CD4-positive, alpha-beta memory T cell (primary cell): ENCODE data around the gene ZFYVE28. TPM values are rescaled to one million over a fixed set of nuclear protein-coding genes. Genes with fewer than 3 reads are reported as not detected.

Source experiments
- CTCF ChIA-PET: fragments of 350-600 bp; sonication (Branson Sonifier 250); formaldehyde crosslinking; loops from one replicate; lab custom pipeline; 2021; ENCODE audit warnings: inconsistent platforms; ENCODE audit not compliant: partially characterized antibody; lab: Charles Lee
- POLR2A ChIA-PET: fragments of 350-600 bp; sonication (Branson Sonifier 250); formaldehyde crosslinking; loops from one replicate; lab custom pipeline; 2021; ENCODE audit not compliant: partially characterized antibody; lab: Charles Lee
- DNase-seq, 5 donors: peaks; one replicate each; pipeline versions ENCODE4 v3.0.0 to v3.0.0-alpha.2; 2020 to 2022; ENCODE audit warnings: mixed read lengths in 1 of 5
- H3K27ac ChIP-seq: one replicate; pipeline ENCODE4 v1.7.0; 2013; ENCODE audit warnings: low read depth, low read length
- H3K27me3 ChIP-seq: 2 replicates; pipeline ENCODE4 v1.7.0; 2013; ENCODE audit warnings: mild to moderate bottlenecking, low read length, moderate library complexity; ENCODE audit not compliant: insufficient read depth
- H3K36me3 ChIP-seq: 2 replicates; pipeline ENCODE4 v1.7.0; 2013; ENCODE audit warnings: mild to moderate bottlenecking, low read length, moderate library complexity; ENCODE audit not compliant: insufficient read depth
- H3K4me1 ChIP-seq: 2 replicates; pipeline ENCODE4 v1.7.0; 2013; ENCODE audit warnings: mild to moderate bottlenecking, low read length, moderate library complexity; ENCODE audit not compliant: insufficient read depth
- H3K4me3 ChIP-seq, 2 donors: one replicate each; pipeline ENCODE4 v1.7.0; 2013; ENCODE audit warnings: low read length in 2 of 2, mild to moderate bottlenecking in 1 of 2
- H3K9me3 ChIP-seq, 2 donors: one replicate each; pipeline ENCODE4 v1.7.0; 2013; ENCODE audit warnings: low read length in 2 of 2, control low read depth in 1 of 2; ENCODE audit not compliant: control insufficient read depth in 1 of 2
- H3K27ac Mint-ChIP-seq, 7 donors: one replicate each; pipeline ENCODE4 v1.8.0; 2020 to 2021; ENCODE audit warnings: mixed read lengths in 7 of 7, mild to moderate bottlenecking in 6 of 7, inconsistent platforms in 3 of 7, moderate library complexity in 3 of 7
- H3K27me3 Mint-ChIP-seq, 2 donors: one replicate each; pipeline ENCODE4 v1.8.0; 2020 to 2021; ENCODE audit warnings: mixed read lengths in 2 of 2
- H3K36me3 Mint-ChIP-seq, 2 donors: one replicate each; pipeline ENCODE4 v1.8.0; 2020 to 2021; ENCODE audit warnings: mixed read lengths in 2 of 2, inconsistent platforms in 1 of 2, mild to moderate bottlenecking in 1 of 2
- H3K4me1 Mint-ChIP-seq, 4 donors: one replicate each; pipeline ENCODE4 v1.8.0; 2020 to 2021; ENCODE audit warnings: mixed read lengths in 4 of 4, mild to moderate bottlenecking in 1 of 4
- H3K4me3 Mint-ChIP-seq, 8 donors: one replicate each; pipeline ENCODE4 v1.8.0; 2020 to 2021; ENCODE audit warnings: mixed read lengths in 8 of 8, mild to moderate bottlenecking in 7 of 8, moderate library complexity in 6 of 8, inconsistent platforms in 3 of 8
- H3K9me3 Mint-ChIP-seq, 8 donors: one replicate each; pipeline ENCODE4 v1.8.0; 2020 to 2021; ENCODE audit warnings: mixed read lengths in 8 of 8, mild to moderate bottlenecking in 5 of 8, inconsistent platforms in 3 of 8, moderate library complexity in 1 of 8
- intact Hi-C: fragments of 100-400 bp; cut with micrococcal nuclease; formaldehyde crosslinking; loops from one replicate; pipeline ENCODE4 v1.15.1; 2023
- polyA plus RNA-seq, 2 donors: library from polyadenylated mRNA; unstranded; fragments of 300-500 nt; fragmentation: Illumina TruSeq; gene quantifications; one replicate each; pipeline ENCODE4 v1.2.3, GENCODE V29; 2021
- total RNA-seq, 2 experiments: library from RNA; stranded (reverse); gene quantifications; one replicate each; pipeline ENCODE4 v1.2.3, GENCODE V29; 2021

Gene ZFYVE28
- total and polyA plus RNA-seq, 4 experiments from 2014 or later, result 13.1 to 31.8 (median 23.8) TPM

- Histone ChIP-seq H3K27ac (peak within 1 kb of the TSS; percentile 78), H3K36me3 (no peaks in the 10 kb centered on the region), H3K4me1 (peaks cover 39% of the 10 kb centered on the region), H3K9me3 (no peaks in the 10 kb centered on the region), H3K27me3 (no peaks in the 10 kb centered on the region), H3K4me3 (peak within 1 kb of the TSS; percentile 44 to 72)
- intact Hi-C loops, result loop anchor here (1.0 to 10.0 kb wide), 9 partner anchors 49 to 694 kb away; partner anchors contain the start of genes FAM193A, GRK4, HAUS3 and MXD4
- peak; percentile 96 to 99 (median 97) for DNase-seq
- peaks cover 0 to 4% of the 10 kb centered on the region in 2 donors for H3K36me3 Mint-ChIP-seq
- POLR2A ChIA-PET, result interaction anchor here (0.6 to 1.7 kb wide), 24 partner anchors 9 to 696 kb away, joined by 3 to 33 read pairs (median 4); partner anchors contain the start of genes FAM193A, HAUS3, MXD4 and POLN
- H3K4me3 Mint-ChIP-seq, result peak within 1 kb of the TSS; percentile 89 to 95 (median 92)
- CTCF ChIA-PET, result interaction anchor here (0.8 to 1.7 kb wide), 17 partner anchors 9 to 198 kb away, joined by 3 to 17 read pairs (median 5); partner anchors contain the start of genes FAM193A, HAUS3, MXD4 and POLN
- no peaks in the 10 kb centered on the region for H3K27me3 Mint-ChIP-seq
- H3K9me3 Mint-ChIP-seq, result peaks cover 0 to 3% (median 0%) of the 10 kb centered on the region in 8 donors
- H3K4me1 Mint-ChIP-seq, result peaks cover 29 to 48% (median 36%) of the 10 kb centered on the region in 4 donors
- H3K27ac Mint-ChIP-seq, result peak within 1 kb of the TSS; percentile 92 to 100 (median 98)
Observed at GRCh38 chr4:2418650-2419571, 466 bp upstream of the ZFYVE28 start, which contains the start of gene CFAP99. Gene CFAP99 (plus strand): TSS chr4:2418955.

- Histone ChIP-seq H3K36me3 (no peaks in the 10 kb centered on the region), H3K27me3 (no peaks in the 10 kb centered on the region), H3K9me3 (no peaks in the 10 kb centered on the region), H3K4me3 (peak overlapping the region; percentile 44 to 70), H3K4me1 (peaks cover 55% of the 10 kb centered on the region), H3K27ac (peak overlapping the region; percentile 50)
- CTCF ChIA-PET, result interaction anchor here (1.4 to 1.6 kb wide), 2 partner anchors 15 to 131 kb away, joined by 3 to 6 read pairs; no protein-coding TSS in a partner anchor
- Mint-ChIP-seq H3K27ac (peak overlapping the region in 6 of 7 donors; percentile 76 to 92 (median 90)), H3K4me3 (peak overlapping the region; percentile 83 to 92 (median 91)), H3K4me1 (peaks cover 41 to 64% (median 50%) of the 10 kb centered on the region in 4 donors), H3K27me3 (peaks cover 0 to 2% of the 10 kb centered on the region in 2 donors), H3K36me3 (peaks cover 0 to 10% of the 10 kb centered on the region in 2 donors), H3K9me3 (peaks cover 0 to 7% (median 0%) of the 10 kb centered on the region in 8 donors)
- POLR2A ChIA-PET, result interaction anchor here (3.1 to 5.6 kb wide), 2 partner anchors 155 to 176 kb away, joined by 18 to 55 read pairs; partner anchors contain the start of genes HAUS3, MXD4 and POLN
- intact Hi-C loops, result loop anchor here (5.0 to 10.0 kb wide), 2 partner anchors 515 to 692 kb away; partner anchors contain the start of genes TACC3 and TMEM129
- DNase-seq, result peak in 3 of 5 donors; percentile 8 to 28 (median 27)
Observed at GRCh38 chr4:2417226-2417764, 1.1 kb downstream of the ZFYVE28 start.

GRCh38 chr4:2416564-2417225, 1.8 kb downstream of the ZFYVE28 start:
- Histone ChIP-seq H3K27ac (peak overlapping the region; percentile 50), H3K4me3 (peak overlapping the region in 1 of 2 donors; percentile 51), H3K36me3 (no peaks in the 10 kb centered on the region), H3K9me3 (no peaks in the 10 kb centered on the region), H3K27me3 (no peaks in the 10 kb centered on the region), H3K4me1 (peaks cover 61% of the 10 kb centered on the region)
- H3K27ac Mint-ChIP-seq, result peak overlapping the region; percentile 82 to 95 (median 87)
- POLR2A ChIA-PET, result interaction anchor here (0.9 to 6.0 kb wide), 6 partner anchors 23 to 175 kb away, joined by 3 to 57 read pairs (median 14); partner anchors contain the start of genes HAUS3, MXD4, POLN and RNF4
- intact Hi-C loops, result loop anchor here (5.0 to 10.0 kb wide), 2 partner anchors 516 to 692 kb away; partner anchors contain the start of genes TACC3 and TMEM129
- H3K36me3 Mint-ChIP-seq, result peaks cover 0 to 10% of the 10 kb centered on the region in 2 donors
- peak in 3 of 5 donors; percentile 15 to 28 (median 21) for DNase-seq
- CTCF ChIA-PET, result interaction anchor here (1.2 to 1.6 kb wide), 4 partner anchors 13 to 155 kb away, joined by 3 to 6 read pairs (median 4); partner anchors contain the start of gene MXD4
- H3K9me3 Mint-ChIP-seq, result peaks cover 0 to 7% (median 0%) of the 10 kb centered on the region in 8 donors
- peaks cover 46 to 70% (median 56%) of the 10 kb centered on the region in 4 donors for H3K4me1 Mint-ChIP-seq
- H3K27me3 Mint-ChIP-seq, result peaks cover 0 to 2% of the 10 kb centered on the region in 2 donors
- peak overlapping the region; percentile 79 to 89 (median 86) for H3K4me3 Mint-ChIP-seq

DNA sequence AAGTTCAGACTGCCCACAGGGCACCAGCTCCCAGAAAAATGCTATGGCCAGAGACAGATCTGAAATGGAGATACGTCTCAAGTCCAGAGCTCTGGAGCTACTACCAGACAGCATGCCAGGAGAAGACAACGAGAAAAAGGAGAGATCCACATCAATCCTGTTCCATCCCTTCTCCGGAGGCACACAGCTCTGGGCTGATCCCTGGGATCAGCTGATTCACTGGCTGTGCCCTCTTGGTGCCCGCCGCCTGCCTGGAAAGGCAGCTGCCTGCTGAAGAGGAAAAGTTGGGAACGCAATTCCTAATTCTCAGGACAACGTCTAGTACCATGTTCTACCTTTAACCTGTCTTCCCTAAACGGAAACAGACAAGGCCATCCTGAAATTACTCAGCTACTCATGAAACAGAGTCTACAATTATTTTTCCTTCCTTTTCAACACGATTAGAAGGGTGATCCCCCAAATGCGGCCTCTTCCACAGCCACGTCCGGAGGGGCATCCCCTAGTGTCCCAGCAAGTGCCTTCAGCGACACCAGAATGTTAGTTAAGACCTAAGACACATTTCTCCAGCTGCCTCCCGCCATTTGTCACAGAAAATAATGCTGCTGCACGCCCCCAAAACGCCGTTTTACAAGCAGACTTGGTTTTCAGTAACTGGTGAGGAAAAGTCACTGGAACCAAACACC, 2.4 kb downstream of the ZFYVE28 start:
- H3K27ac ChIP-seq, result peak overlapping the region; percentile 50
- H3K4me3 ChIP-seq, result no peak overlapping the region
- H3K4me1 ChIP-seq, result peaks cover 68% of the 10 kb centered on the region
- intact Hi-C loops, result loop anchor here (5.0 to 10.0 kb wide), 2 partner anchors 516 to 691 kb away; partner anchors contain the start of genes TACC3 and TMEM129
- POLR2A ChIA-PET, result interaction anchor here (0.6 to 6.0 kb wide), 10 partner anchors 14 to 175 kb away, joined by 3 to 57 read pairs (median 4); partner anchors contain the start of genes HAUS3, MXD4, POLN and RNF4
- peaks cover 0 to 2% of the 10 kb centered on the region in 2 donors for H3K27me3 Mint-ChIP-seq
- peaks cover 0 to 10% of the 10 kb centered on the region in 2 donors for H3K36me3 Mint-ChIP-seq
- CTCF ChIA-PET, result interaction anchor here (0.8 to 1.6 kb wide), 11 partner anchors 9 to 197 kb away, joined by 3 to 6 read pairs (median 4); partner anchors contain the start of gene MXD4
- no peaks in the 10 kb centered on the region for H3K27me3 ChIP-seq
- H3K4me3 Mint-ChIP-seq, result peak overlapping the region; percentile 79 to 89 (median 86)
- no peaks in the 10 kb centered on the region for H3K9me3 ChIP-seq
- no peaks in the 10 kb centered on the region for H3K36me3 ChIP-seq
- DNase-seq, result no peak
- H3K27ac Mint-ChIP-seq, result peak overlapping the region; percentile 85 to 98 (median 92)
- peaks cover 51 to 76% (median 62%) of the 10 kb centered on the region in 4 donors for H3K4me1 Mint-ChIP-seq
- peaks cover 0 to 7% (median 0%) of the 10 kb centered on the region in 8 donors for H3K9me3 Mint-ChIP-seq

DNA sequence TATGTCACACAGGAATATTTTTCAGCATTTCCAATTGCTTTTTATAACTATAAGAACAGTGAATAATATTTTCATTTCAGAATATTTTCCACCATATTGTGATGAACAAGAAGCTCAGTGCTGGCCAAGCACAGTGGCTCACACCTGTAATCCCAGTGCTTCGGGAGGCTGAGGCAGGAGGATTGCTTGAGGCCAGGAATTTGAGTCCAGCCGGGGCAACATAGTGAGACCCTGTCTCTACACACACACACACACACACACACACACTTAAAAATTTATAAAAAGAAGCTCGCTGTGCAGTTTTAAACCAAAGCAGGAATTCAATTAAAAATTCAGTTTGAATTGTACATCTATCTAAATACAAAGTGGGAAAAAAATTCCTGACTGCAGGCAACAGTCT, 3.2 kb downstream of the ZFYVE28 start:
- peak overlapping the region; percentile 4 to 88 (median 80) for H3K4me3 Mint-ChIP-seq
- Histone ChIP-seq H3K27me3 (no peaks in the 10 kb centered on the region), H3K4me1 (peaks cover 74% of the 10 kb centered on the region), H3K36me3 (no peaks in the 10 kb centered on the region), H3K27ac (no peak overlapping the region), H3K4me3 (no peak overlapping the region), H3K9me3 (no peaks in the 10 kb centered on the region)
- peaks cover 0 to 2% of the 10 kb centered on the region in 2 donors for H3K27me3 Mint-ChIP-seq
- H3K9me3 Mint-ChIP-seq, result peaks cover 0 to 7% (median 0%) of the 10 kb centered on the region in 8 donors
- H3K4me1 Mint-ChIP-seq, result peaks cover 54 to 78% (median 66%) of the 10 kb centered on the region in 4 donors
- H3K27ac Mint-ChIP-seq, result peak overlapping the region; percentile 27 to 98 (median 87)
- intact Hi-C loops, result loop anchor here (5.0 to 10.0 kb wide), 2 partner anchors 517 to 690 kb away; partner anchors contain the start of genes TACC3 and TMEM129
- ChIA-PET POLR2A (interaction anchor here (0.6 to 6.0 kb wide), 9 partner anchors 13 to 174 kb away, joined by 3 to 57 read pairs (median 5); partner anchors contain the start of genes HAUS3, MXD4, POLN and RNF4), CTCF (interaction anchor here (0.8 to 1.6 kb wide), 10 partner anchors 11 to 196 kb away, joined by 3 to 6 read pairs (median 4); partner anchors contain the start of genes MXD4 and RNF4)
- DNase-seq, result no peak
- H3K36me3 Mint-ChIP-seq, result peaks cover 0 to 10% of the 10 kb centered on the region in 2 donors
